Endometrial microvascular endothelial cells (primary cell): ENCODE data around the gene UBASH3B. TPM values are rescaled to one million over a fixed set of nuclear protein-coding genes. Genes with fewer than 3 reads are reported as not detected.

ENCODE experiments used
- in situ Hi-C: cut with HindIII; loops from 2 replicates; pipeline ENCODE4 v1.10.0; 2017; ENCODE audit warnings: low sequenced_read_pairs, low pct_unique_long_range_greater_than_20kb; ENCODE audit errors: inconsistent ontology term
- total RNA-seq: library from RNA; depleted of rRNA; stranded (reverse); fragments of >200 nt; gene quantifications from one replicate; pipeline ENCODE4 v1.2.3, GENCODE V29; 2015; ENCODE audit errors: inconsistent ontology term

Gene UBASH3B
- total RNA-seq, 1 donor from 2014 or later, result 16.7 TPM

GRCh38 chr11:122668562-122669090, 13.1 kb downstream of the UBASH3B start:
- in situ Hi-C loops, result no loop called here

DNA sequence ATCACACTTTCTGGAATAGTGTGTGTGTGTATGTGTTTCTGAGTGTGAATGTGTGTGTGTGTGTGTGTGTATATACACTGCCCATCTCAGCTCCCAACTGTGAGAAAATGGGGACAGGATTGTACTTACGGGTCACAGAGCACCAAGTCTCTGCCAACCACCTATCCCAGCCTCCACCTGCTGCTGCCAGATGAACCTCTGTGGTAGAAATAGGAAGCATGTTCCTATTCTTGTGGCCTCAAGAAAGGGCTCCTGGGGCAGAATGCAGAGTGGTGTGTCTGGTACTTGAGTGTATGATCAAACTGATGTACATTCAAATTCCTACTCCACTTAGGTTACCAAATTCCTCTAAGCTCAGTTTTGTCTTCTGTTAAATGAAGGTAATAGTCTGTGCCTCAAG, 14.6 kb downstream of the UBASH3B start:
- in situ Hi-C loops, result no loop called here

- in situ Hi-C loops, result no loop called here
Observed at GRCh38 chr11:122671400-122671891, 15.9 kb downstream of the UBASH3B start.

DNA sequence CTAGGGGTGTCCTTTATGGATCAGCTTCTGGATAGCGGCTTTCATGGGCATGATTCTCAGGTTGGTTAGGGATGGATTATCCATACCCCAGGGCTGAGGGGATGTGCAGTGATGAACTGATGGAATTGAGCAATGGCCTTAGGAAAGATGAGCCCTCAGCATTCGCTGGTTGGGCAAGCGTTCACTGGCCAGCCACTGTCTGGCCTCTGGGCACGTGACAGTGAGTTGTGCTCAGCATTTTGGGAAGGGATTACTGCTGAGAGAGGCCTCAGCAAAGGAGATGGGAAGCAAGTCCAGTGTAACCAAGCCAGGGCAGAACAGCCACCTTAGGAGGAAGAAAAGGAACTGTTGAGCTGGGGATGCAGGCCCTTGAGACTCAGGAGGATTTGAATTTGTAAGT, 17.4 kb downstream of the UBASH3B start:
- in situ Hi-C loops, result no loop called here

GRCh38 chr11:122673701-122674100, 18.2 kb downstream of the UBASH3B start:
- in situ Hi-C loops, result no loop called here

- in situ Hi-C loops, result no loop called here
Observed at GRCh38 chr11:122676638-122677037, 21.1 kb downstream of the UBASH3B start.

DNA sequence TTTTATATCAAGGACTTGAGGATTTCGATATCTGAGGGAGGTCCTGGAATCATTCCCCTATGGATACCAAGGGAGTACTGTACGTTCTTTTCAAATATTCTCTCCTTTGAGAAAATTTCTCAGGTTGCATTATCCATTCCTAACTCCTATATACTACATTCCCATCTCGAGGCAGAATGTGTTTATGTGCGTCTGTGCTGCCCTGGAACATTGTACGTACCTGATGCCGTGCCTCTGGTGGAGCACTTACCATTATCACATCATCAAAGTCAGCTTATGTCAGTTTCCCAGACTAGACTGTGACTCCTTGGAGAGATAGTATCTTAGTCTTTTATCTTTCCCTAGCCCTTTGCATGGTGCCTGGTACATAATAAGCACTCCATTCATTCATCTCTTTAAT, 21.7 kb downstream of the UBASH3B start:
- in situ Hi-C loops, result no loop called here

- in situ Hi-C loops, result no loop called here
Observed at GRCh38 chr11:122678406-122678805, 22.9 kb downstream of the UBASH3B start.

- in situ Hi-C loops, result no loop called here
Observed at GRCh38 chr11:122679466-122679865, 23.9 kb downstream of the UBASH3B start.

DNA sequence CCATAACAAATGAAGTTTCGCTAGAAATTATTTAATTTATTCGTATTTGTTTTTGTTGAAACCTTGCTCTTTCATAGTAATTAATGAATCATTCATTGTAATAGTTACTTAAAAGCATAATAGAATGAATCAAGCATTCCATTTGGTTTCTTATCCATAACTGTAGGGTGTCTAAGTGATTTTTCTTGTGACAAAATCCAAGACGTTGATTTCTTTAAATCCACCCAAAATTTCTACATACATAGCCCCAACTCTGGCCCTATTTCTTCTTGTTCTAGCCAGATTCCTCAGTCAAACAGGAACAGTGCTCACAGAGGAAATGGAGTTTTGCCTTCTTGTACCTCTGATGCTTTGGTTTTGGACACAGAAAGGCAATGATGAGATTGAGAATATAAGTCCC, 25.5 kb downstream of the UBASH3B start:
- in situ Hi-C loops, result no loop called here

- in situ Hi-C loops, result no loop called here
Observed at GRCh38 chr11:122681735-122682134, 26.2 kb downstream of the UBASH3B start.

DNA sequence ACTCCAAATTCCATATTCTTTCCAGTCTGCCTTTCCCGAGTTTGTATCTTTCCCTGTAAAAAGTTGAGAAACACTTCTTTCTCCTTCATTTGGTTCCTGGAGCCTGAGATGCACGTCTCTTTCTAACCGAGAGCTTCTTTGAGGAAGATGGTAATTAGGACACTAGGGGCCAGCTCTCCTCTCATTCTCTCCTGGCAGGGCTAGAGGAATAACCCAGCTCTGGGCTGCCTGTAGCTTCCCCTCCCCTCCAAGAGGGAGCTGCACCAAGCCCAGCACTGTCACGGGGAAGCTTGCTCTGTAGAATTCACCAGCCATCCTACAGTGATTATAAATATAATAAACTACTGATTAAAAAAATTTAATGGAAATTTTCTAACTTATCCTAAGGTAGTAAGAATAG, 26.9 kb downstream of the UBASH3B start:
- in situ Hi-C loops, result no loop called here

GRCh38 chr11:122685041-122685440, 29.5 kb downstream of the UBASH3B start:
- in situ Hi-C loops, result no loop called here

DNA sequence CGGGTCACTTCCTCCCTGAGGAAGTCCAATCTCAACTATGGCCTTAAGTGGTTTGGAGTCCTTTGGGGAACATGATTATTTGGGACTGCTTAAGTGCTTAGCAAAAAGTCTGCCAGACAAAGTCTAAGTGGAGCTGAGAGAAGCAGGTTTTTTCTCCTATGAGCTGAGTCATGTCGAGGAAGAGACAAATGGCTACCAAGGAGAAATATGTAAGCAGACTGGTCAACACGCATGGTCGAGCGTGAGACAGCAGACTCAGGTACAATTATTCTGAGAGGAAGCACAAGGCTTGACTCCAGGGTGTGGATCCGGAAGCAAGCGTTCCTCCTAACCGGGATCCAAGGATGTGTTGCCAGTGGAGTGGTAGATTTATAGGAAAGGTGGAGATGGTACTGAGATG, 30.6 kb downstream of the UBASH3B start:
- in situ Hi-C loops, result no loop called here

DNA sequence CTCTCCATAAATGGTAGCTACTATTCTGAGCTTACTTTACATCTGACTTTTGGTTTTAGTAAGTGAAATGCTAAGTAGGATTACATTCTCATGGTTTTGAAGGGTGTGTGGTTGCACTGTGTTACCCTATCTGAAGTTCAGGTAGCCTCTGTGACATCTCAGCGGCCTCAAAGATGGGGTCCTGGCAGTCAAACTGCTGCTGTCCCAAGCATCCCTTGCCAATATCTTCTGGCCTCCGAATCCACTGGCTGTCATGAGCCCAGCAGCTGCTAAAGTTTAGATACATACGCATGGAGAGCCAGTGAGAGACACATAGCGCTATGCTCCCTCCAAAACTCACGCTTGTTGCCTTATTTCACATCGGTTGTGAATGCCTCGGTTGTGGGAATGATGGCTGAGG, 34.9 kb downstream of the UBASH3B start:
- in situ Hi-C loops, result no loop called here

DNA sequence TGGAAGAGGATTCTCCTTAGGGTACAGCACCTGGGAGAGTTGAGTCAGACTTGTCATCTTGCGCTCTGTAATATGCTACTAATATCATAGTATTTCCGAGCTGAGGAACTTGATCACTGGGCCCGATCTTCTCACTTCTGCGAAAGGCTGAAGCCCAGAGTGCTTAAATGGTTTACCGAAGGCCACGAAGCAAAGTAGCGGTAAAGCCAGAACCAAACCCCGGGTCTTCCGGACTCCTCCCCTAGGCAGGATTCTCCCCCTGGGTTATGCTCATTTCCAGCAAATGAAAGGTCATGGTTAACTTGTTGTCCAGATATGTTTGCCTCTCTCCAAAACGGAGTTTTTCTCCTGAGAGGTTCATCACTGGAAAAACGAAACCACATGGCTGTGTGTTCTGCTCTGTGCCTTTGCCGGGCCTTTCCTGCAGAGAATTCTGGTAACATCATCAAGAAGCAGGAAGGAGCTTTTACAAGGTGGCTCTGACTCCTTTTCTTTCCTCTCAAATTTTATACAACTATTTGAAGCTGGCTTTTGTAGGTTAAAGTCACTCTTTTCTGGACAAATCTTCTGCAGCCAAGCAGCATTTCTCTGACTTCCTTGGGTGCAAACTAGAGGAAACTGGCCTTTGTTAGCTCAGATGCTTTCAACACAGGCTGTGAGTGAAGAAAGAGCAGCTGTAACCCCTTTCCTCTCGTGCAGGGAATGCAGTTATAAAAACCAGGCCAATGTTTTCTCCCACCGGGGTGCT, 35.5 kb downstream of the UBASH3B start:
- in situ Hi-C loops, result no loop called here

- in situ Hi-C loops, result no loop called here
Observed at GRCh38 chr11:122691549-122692150, 36.1 kb downstream of the UBASH3B start.

- in situ Hi-C loops, result no loop called here
Observed at GRCh38 chr11:122692444-122692843, 36.9 kb downstream of the UBASH3B start.

- in situ Hi-C loops, result no loop called here
Observed at GRCh38 chr11:122695076-122695615, 39.6 kb downstream of the UBASH3B start.

GRCh38 chr11:122696662-122697061, 41.1 kb downstream of the UBASH3B start:
- in situ Hi-C loops, result no loop called here
